ENCODE results near the gene ULK2.
"Not testable (repeated sequence)": the region's sequence is repeated elsewhere in the genome, so short reads cannot be mapped to it uniquely, and the experiment has no call there.

Gene ULK2

GRCh38 chr17:19867329-19868078 is at the start of gene ULK2:
Gene ULK2 (minus strand): TSS chr17:19867936. CDS start chr17:19867417, 519 bp downstream.
- peak in 47 of 56 donors; percentile 22 to 81 (median 58) for DNase-seq

GRCh38 chr17:19915245-19915978 is 47.7 kb upstream of the ULK2 start:
- DNase-seq: no peak

GRCh38 chr17:19911033-19911432 is 43.3 kb upstream of the ULK2 start:
- DNase-seq: no peak

GRCh38 chr17:19909139-19909538 is 41.4 kb upstream of the ULK2 start:
- no peak for DNase-seq

GRCh38 chr17:19905502-19905901 is 37.8 kb upstream of the ULK2 start:
- peak in 3 of 56 donors; percentile 9 to 23 (median 11) for DNase-seq

- peak in 21 of 56 donors; percentile 2 to 48 (median 10) for DNase-seq
These were observed 37.2 kb upstream of the ULK2 start for GRCh38 chr17:19904924-19905323.

GRCh38 chr17:19904412-19904811 is 36.7 kb upstream of the ULK2 start:
- DNase-seq: no peak

GRCh38 chr17:19900809-19901208 is 33.1 kb upstream of the ULK2 start:
- no peak for DNase-seq

- DNase-seq: no peak
These were observed 30.2 kb upstream of the ULK2 start for GRCh38 chr17:19897903-19898302.

- DNase-seq: no peak
These were observed 29.5 kb upstream of the ULK2 start for GRCh38 chr17:19897090-19897837.

- DNase-seq: no peak
These were observed 28.9 kb upstream of the ULK2 start for GRCh38 chr17:19896679-19897078.

- not testable (repeated sequence) for DNase-seq
These were observed 22.8 kb upstream of the ULK2 start for GRCh38 chr17:19890554-19890953.

- not testable (repeated sequence) for DNase-seq
These were observed 22.3 kb upstream of the ULK2 start for GRCh38 chr17:19890001-19890400.

- DNase-seq: no peak
These were observed 18.4 kb upstream of the ULK2 start for GRCh38 chr17:19886116-19886515.

- no peak for DNase-seq
These were observed 15.9 kb upstream of the ULK2 start for GRCh38 chr17:19883537-19884215.

GRCh38 chr17:19880393-19880792 is 12.7 kb upstream of the ULK2 start:
- DNase-seq: no peak

- no peak for DNase-seq
These were observed 9.7 kb upstream of the ULK2 start for GRCh38 chr17:19877364-19877945.

- DNase-seq: peak in 39 of 56 donors; percentile 4 to 52 (median 17)
These were observed 8.9 kb upstream of the ULK2 start for GRCh38 chr17:19876529-19877161.

- DNase-seq: no peak
These were observed 6.5 kb upstream of the ULK2 start for GRCh38 chr17:19874256-19874655.

GRCh38 chr17:19873346-19873745 is 5.6 kb upstream of the ULK2 start:
- DNase-seq: no peak

GRCh38 chr17:19868079-19868395 is 301 bp upstream of the ULK2 start:
- DNase-seq: peak in 11 of 56 donors; percentile 23 to 78 (median 54)
